ENCODE measurements around the gene SDE2.
A peak's percentile ranks its signal among the peaks of the same experiment; 100 is the strongest.
"Not testable (repeated sequence)": the region's sequence is repeated elsewhere in the genome, so short reads cannot be mapped to it uniquely, and the experiment has no call there.

SDE2 gene

GRCh38 chr1:225979421-225979820 lies 19.7 kb downstream of the SDE2 start:
- Histone ChIP-seq H3K36me3 (peaks cover 50% of the 10 kb centered on the region), H3K9ac (no peak overlapping the region), H3K4me1 (peaks cover 42% of the 10 kb centered on the region), H3K9me3 (peaks cover 10% of the 10 kb centered on the region), H3K4me3 (no peak overlapping the region), H3K27ac (no peak overlapping the region), H3K4me2 (peak overlapping the region; percentile 82; the same call in 1 of the 2 replicates), H3K27me3 (no peaks in the 10 kb centered on the region), H4K20me1 (peaks cover 10% of the 10 kb centered on the region; the same call in 1 of the 2 replicates)
- TF ChIP-seq Cebpa-rat (IDR thresholded peaks at IDR 0.05) = no peak

GRCh38 chr1:225977937-225978748 lies 21.0 kb downstream of the SDE2 start:
- peaks cover 39% of the 10 kb centered on the region for H3K36me3 ChIP-seq
- peak overlapping the region; percentile 82 for H3K4me2 ChIP-seq
- no peaks in the 10 kb centered on the region for H3K27me3 ChIP-seq
- peak overlapping the region; percentile 25; the same call in 1 of the 2 replicates for H3K27ac ChIP-seq
- H3K4me1 ChIP-seq = peaks cover 42% of the 10 kb centered on the region
- H4K20me1 ChIP-seq = peaks cover 10% of the 10 kb centered on the region; the same call in 1 of the 2 replicates
- H3K9me3 ChIP-seq = peaks cover 10% of the 10 kb centered on the region
- TF ChIP-seq Cebpa-rat (IDR thresholded peaks at IDR 0.05) = no peak
- no peak overlapping the region for H3K4me3 ChIP-seq
- peak overlapping the region; percentile 20; the same call in 1 of the 2 replicates for H3K9ac ChIP-seq

- H3K4me2 ChIP-seq = peak overlapping the region; percentile 82
- H3K36me3 ChIP-seq = peaks cover 13% of the 10 kb centered on the region
- H3K27ac ChIP-seq, H3K4me3 ChIP-seq, H3K9me3 ChIP-seq, H3K9ac ChIP-seq, H3K27me3 ChIP-seq: not testable (repeated sequence)
- peaks cover 42% of the 10 kb centered on the region for H3K4me1 ChIP-seq
- H4K20me1 ChIP-seq = peaks cover 10% of the 10 kb centered on the region; the same call in 1 of the 2 replicates
Measured at GRCh38 chr1:225975146-225975545, 24.0 kb downstream of the SDE2 start.

- no peak for TF ChIP-seq Cebpa-rat (IDR thresholded peaks at IDR 0.05)
- Histone ChIP-seq H3K4me3 (no peak overlapping the region), H3K27me3 (no peaks in the 10 kb centered on the region), H3K4me1 (peaks cover 42% of the 10 kb centered on the region), H4K20me1 (peaks cover 10% of the 10 kb centered on the region; the same call in 1 of the 2 replicates), H3K27ac (no peak overlapping the region), H3K9me3 (no peaks in the 10 kb centered on the region; the same call in 1 of the 2 replicates), H3K4me2 (no peak overlapping the region), H3K36me3 (peaks cover 6% of the 10 kb centered on the region), H3K9ac (no peak overlapping the region)
Measured at GRCh38 chr1:225974454-225974853, 24.7 kb downstream of the SDE2 start.

GRCh38 chr1:225973158-225973557 lies 26.0 kb downstream of the SDE2 start:
- no peak overlapping the region for H3K27ac ChIP-seq
- no peaks in the 10 kb centered on the region; the same call in 1 of the 2 replicates for H3K9me3 ChIP-seq
- no peak for TF ChIP-seq Cebpa-rat (IDR thresholded peaks at IDR 0.05)
- no peaks in the 10 kb centered on the region for H3K36me3 ChIP-seq
- no peaks in the 10 kb centered on the region for H3K27me3 ChIP-seq
- H3K4me2 ChIP-seq = no peak overlapping the region
- peaks cover 30% of the 10 kb centered on the region for H3K4me1 ChIP-seq
- no peak overlapping the region for H3K9ac ChIP-seq
- H4K20me1 ChIP-seq = peaks cover 10% of the 10 kb centered on the region; the same call in 1 of the 2 replicates
- H3K4me3 ChIP-seq = no peak overlapping the region

GRCh38 chr1:225972344-225973152 lies 26.6 kb downstream of the SDE2 start:
- no peaks in the 10 kb centered on the region for H3K27me3 ChIP-seq
- H3K4me1 ChIP-seq = peaks cover 24% of the 10 kb centered on the region
- H3K9ac ChIP-seq = no peak overlapping the region
- H3K36me3 ChIP-seq = no peaks in the 10 kb centered on the region
- no peak overlapping the region for H3K4me3 ChIP-seq
- no peaks in the 10 kb centered on the region; the same call in 1 of the 2 replicates for H3K9me3 ChIP-seq
- no peak overlapping the region for H3K27ac ChIP-seq
- peaks cover 4% of the 10 kb centered on the region; the same call in 1 of the 2 replicates for H4K20me1 ChIP-seq
- H3K4me2 ChIP-seq = no peak overlapping the region
- no peak for TF ChIP-seq Cebpa-rat (IDR thresholded peaks at IDR 0.05)

GRCh38 chr1:225970592-225971157 lies 28.5 kb downstream of the SDE2 start:
- not testable (repeated sequence) for H3K27me3 ChIP-seq, H3K4me1 ChIP-seq, H3K9ac ChIP-seq, H3K4me3 ChIP-seq, H3K27ac ChIP-seq, H3K4me2 ChIP-seq, H4K20me1 ChIP-seq, H3K36me3 ChIP-seq, H3K9me3 ChIP-seq

GRCh38 chr1:225969751-225970150 lies 29.4 kb downstream of the SDE2 start:
- not testable (repeated sequence) for H3K27ac ChIP-seq, H3K9me3 ChIP-seq, H3K27me3 ChIP-seq, H3K4me3 ChIP-seq, H4K20me1 ChIP-seq, H3K36me3 ChIP-seq, H3K4me2 ChIP-seq, H3K4me1 ChIP-seq, H3K9ac ChIP-seq

GRCh38 chr1:225965231-225965630 lies 33.9 kb downstream of the SDE2 start:
- H3K4me3 ChIP-seq = no peak overlapping the region
- no peak overlapping the region for H3K4me2 ChIP-seq
- H3K27ac ChIP-seq = no peak overlapping the region
- no peak for TF ChIP-seq Cebpa-rat (IDR thresholded peaks at IDR 0.05)
- no peaks in the 10 kb centered on the region for H4K20me1 ChIP-seq
- H3K9ac ChIP-seq = no peak overlapping the region
- no peaks in the 10 kb centered on the region for H3K27me3 ChIP-seq
- peaks cover 20% of the 10 kb centered on the region for H3K4me1 ChIP-seq
- no peaks in the 10 kb centered on the region for H3K9me3 ChIP-seq
- H3K36me3 ChIP-seq = no peaks in the 10 kb centered on the region

Measured in BLaER1 (cell line).